GM23338 (cell line): Measurements from ENCODE around the gene GPR137C. TPM values are rescaled to one million over a fixed set of nuclear protein-coding genes. Genes with fewer than 3 reads are reported as not detected.

Experiments used
- ATAC-seq: fragments of 200-7000 bp; cut with Tn5 transposase; 3 replicates; pipeline ENCODE4 v1.9.1; 2020
- DNase-seq: peaks from one replicate; pipeline ENCODE4 v3.0.0-alpha.2; 2015; ENCODE audit warnings: low spot score
- H2AFZ ChIP-seq: fragments of 200-600 bp; sonication (generic); 2 replicates; pipeline ENCODE4 v1.8.0; 2016; ENCODE audit warnings: antibody characterized with exemption, mild to moderate bottlenecking, moderate library complexity
- H3F3A ChIP-seq: fragments of 200-600 bp; sonication (generic); replicated peaks from 2 replicates; pipeline ENCODE4 v1.8.0; 2017; ENCODE audit warnings: antibody characterized with exemption, mixed run types, low read depth
- H3K27ac ChIP-seq: fragments of 200-600 bp; sonication (generic); 2 replicates; pipeline ENCODE4 v1.6.1; 2016; ENCODE audit warnings: low read depth
- H3K27me3 ChIP-seq: fragments of 200-600 bp; sonication (generic); 2 replicates; pipeline ENCODE4 v1.8.0; 2016; ENCODE audit warnings: mild to moderate bottlenecking, mixed run types, moderate library complexity; ENCODE audit not compliant: insufficient read depth
- H3K36me3 ChIP-seq: fragments of 200-600 bp; sonication (generic); 2 replicates; pipeline ENCODE4 v1.8.0; 2016; ENCODE audit warnings: mild to moderate bottlenecking; ENCODE audit not compliant: insufficient read depth
- H3K4me1 ChIP-seq: fragments of 200-600 bp; sonication (generic); 2 replicates; pipeline ENCODE4 v1.8.0; 2016; ENCODE audit warnings: mild to moderate bottlenecking, moderate library complexity; ENCODE audit not compliant: insufficient read depth
- H3K4me2 ChIP-seq: fragments of 200-600 bp; sonication (generic); 2 replicates; pipeline ENCODE4 v1.7.1; 2017; ENCODE audit warnings: mixed run types
- H3K4me3 ChIP-seq: fragments of 200-600 bp; sonication (generic); 2 replicates; pipeline ENCODE4 v1.6.1; 2016; ENCODE audit warnings: mixed run types
- H3K79me2 ChIP-seq: fragments of 200-600 bp; sonication (generic); replicated peaks from 2 replicates; pipeline ENCODE4 v1.8.0; 2017; ENCODE audit warnings: mild to moderate bottlenecking; ENCODE audit not compliant: insufficient read depth
- H3K9me2 ChIP-seq: fragments of 200-600 bp; sonication (generic); 2 replicates; pipeline ENCODE4 v1.8.0; 2017; ENCODE audit not compliant: insufficient read depth
- H4K20me1 ChIP-seq: fragments of 200-600 bp; sonication (generic); replicated peaks from 2 replicates; pipeline ENCODE4 v1.8.0; 2017; ENCODE audit warnings: mild to moderate bottlenecking; ENCODE audit not compliant: insufficient read depth
- H3K27ac Mint-ChIP-seq: 2 replicates; pipeline ENCODE4 v1.8.0; 2020; ENCODE audit warnings: inconsistent platforms, mild to moderate bottlenecking, moderate library complexity, mixed read lengths
- H3K27me3 Mint-ChIP-seq: 3 replicates; pipeline ENCODE4 v1.8.0; 2022; ENCODE audit warnings: low read depth, mild to moderate bottlenecking, moderate library complexity, mixed read lengths, inconsistent platforms; ENCODE audit not compliant: insufficient read depth, poor library complexity
- H3K36me3 Mint-ChIP-seq: 3 replicates; pipeline ENCODE4 v1.8.0; 2021; ENCODE audit warnings: low read depth, mild to moderate bottlenecking, inconsistent platforms, moderate library complexity, mixed read lengths
- H3K4me1 Mint-ChIP-seq: 3 replicates; pipeline ENCODE4 v1.8.0; 2020; ENCODE audit warnings: mild to moderate bottlenecking, inconsistent platforms, mixed read lengths
- H3K4me3 Mint-ChIP-seq: 3 replicates; pipeline ENCODE4 v1.8.0; 2021; ENCODE audit warnings: moderate library complexity, mild to moderate bottlenecking, inconsistent platforms, mixed read lengths
- H3K9me3 Mint-ChIP-seq: 3 replicates; pipeline ENCODE4 v1.8.0; 2020; ENCODE audit warnings: moderate library complexity, mild to moderate bottlenecking, inconsistent platforms, mixed read lengths
- CREB1 ChIP-seq: fragments of 250-450 bp; sonication (Bioruptor Pico); IDR thresholded peaks from 2 replicates; pipeline ENCODE4 v1.5.0; 2020; ENCODE audit warnings: low read depth, mild to moderate bottlenecking, moderate library complexity
- CTCF ChIP-seq, 2 experiments: fragments of 200-600 bp in 1 of 2; sonication (generic) in 1 of 2; conservative IDR thresholded peaks; 2 replicates each; pipeline versions ENCODE4 v1.5.1 to v1.6.1; 2016 to 2017; ENCODE audit warnings: antibody characterized with exemption in 2 of 2, low read depth in 2 of 2, mild to moderate bottlenecking in 2 of 2, moderate library complexity in 1 of 2
- ETS1 ChIP-seq: IDR thresholded peaks from 2 replicates; pipeline ENCODE4 v1.6.1; 2016; ENCODE audit warnings: antibody characterized with exemption
- EZH2 ChIP-seq: fragments of 200-600 bp; sonication (generic); IDR thresholded peaks from one replicate; pipeline ENCODE4 v1.8.0; 2017; ENCODE audit warnings: antibody characterized with exemption, mild to moderate bottlenecking, low read depth; ENCODE audit not compliant: unreplicated experiment
- EZH2phosphoT487 ChIP-seq: fragments of 200-600 bp; sonication (generic); IDR thresholded peaks from one replicate; pipeline ENCODE4 v1.8.1; 2018; ENCODE audit warnings: antibody characterized with exemption; ENCODE audit not compliant: unreplicated experiment
- JUNB ChIP-seq: IDR thresholded peaks from one replicate; pipeline ENCODE4 v1.6.1; 2016; ENCODE audit warnings: antibody characterized with exemption; ENCODE audit not compliant: unreplicated experiment
- NANOG ChIP-seq: IDR thresholded peaks from 2 replicates; pipeline ENCODE4 v1.6.1; 2016; ENCODE audit warnings: antibody characterized with exemption, borderline replicate concordance
- POLR2AphosphoS5 ChIP-seq: IDR thresholded peaks from 2 replicates; pipeline ENCODE4 v1.6.1; 2016; ENCODE audit warnings: antibody characterized with exemption, low read depth
- STAT1 ChIP-seq: IDR thresholded peaks from one replicate; pipeline ENCODE4 v1.6.1; 2016; ENCODE audit warnings: antibody characterized with exemption; ENCODE audit not compliant: unreplicated experiment
- ZNF114 ChIP-seq: fragments of 250-450 bp; sonication (Bioruptor Pico); IDR thresholded peaks from 2 replicates; pipeline ENCODE4 v1.5.0; 2020; ENCODE audit warnings: mild to moderate bottlenecking, moderate library complexity
- ZNF331 ChIP-seq: fragments of 250-450 bp; sonication (Bioruptor Pico); IDR thresholded peaks from 2 replicates; pipeline ENCODE4 v1.5.0; 2020; ENCODE audit warnings: low read depth, mild to moderate bottlenecking, moderate library complexity
- ZNF462 ChIP-seq: fragments of 250-450 bp; sonication (Bioruptor Pico); IDR thresholded peaks from 2 replicates; pipeline ENCODE4 v1.5.0; 2020; ENCODE audit warnings: mild to moderate bottlenecking, moderate library complexity
- polyA plus RNA-seq: library from polyadenylated mRNA; unstranded; fragments of >200 nt; fragmentation: Nextera tagmentation; extraction: Ambion mirVana; gene quantifications from 2 replicates; pipeline ENCODE4 v1.2.1, GENCODE V29; 2016
- total RNA-seq: library from RNA; depleted of rRNA; stranded (reverse); fragments of >200 nt; shearing (Covaris generic); gene quantifications from 2 replicates; pipeline ENCODE4 v1.2.3, GENCODE V29; 2014

The GPR137C gene
- total and polyA plus RNA-seq, 2 experiments from 2014 or later = 2.2 to 5.2 TPM

GRCh38 chr14:52545584-52546317, 6.9 kb upstream of the GPR137C start:
- no peak overlapping the region for H2AFZ ChIP-seq
- peaks cover 4% of the 10 kb centered on the region; the same call in 1 of the 2 replicates for H3K4me1 ChIP-seq
- H3K27ac ChIP-seq = no peak overlapping the region
- ATAC-seq (peak; percentile 26; the same call in 2 of the 3 replicates), DNase-seq (no peak)
- no peaks in the 10 kb centered on the region for H4K20me1 ChIP-seq
- H3K79me2 ChIP-seq = peaks cover 20% of the 10 kb centered on the region
- H3K9me2 ChIP-seq = no peaks in the 10 kb centered on the region
- no peak overlapping the region for H3K4me3 ChIP-seq
- Mint-ChIP-seq H3K9me3 (no peaks in the 10 kb centered on the region), H3K4me1 (peaks cover 17% of the 10 kb centered on the region), H3K4me3 (no peak overlapping the region), H3K36me3 (no peaks in the 10 kb centered on the region), H3K27me3 (peaks cover 2% of the 10 kb centered on the region), H3K27ac (peak overlapping the region; percentile 87)
- no peaks in the 10 kb centered on the region for H3K36me3 ChIP-seq
- no peaks in the 10 kb centered on the region for H3K27me3 ChIP-seq
- H3F3A ChIP-seq = no peaks in the 10 kb centered on the region
- TF ChIP-seq CTCF (conservative IDR thresholded peaks at IDR 0.05; ENCODE audit: low read depth in 2 of 2) = no peak
- no peak for TF ChIP-seq CREB1
- no peak for TF ChIP-seq ZNF114 (CRISPR knock-in tag)
- no peak for TF ChIP-seq ETS1
- TF ChIP-seq POLR2AphosphoS5 = no peak
- no peak for TF ChIP-seq ZNF462 (CRISPR knock-in tag)
- TF ChIP-seq EZH2 = no peak
- TF ChIP-seq NANOG = no peak
- no peak for TF ChIP-seq JUNB
- TF ChIP-seq STAT1 = no peak
- no peak for TF ChIP-seq EZH2phosphoT487
- TF ChIP-seq ZNF331 (CRISPR knock-in tag) = no peak
- H3K4me2 ChIP-seq = no peak overlapping the region
